Measurements from ENCODE around the gene SPEF1.

Gene SPEF1

GRCh38 chr20:3751305-3751674, 30.0 kb downstream of the SPEF1 start:
- in situ Hi-C loops (cut with MboI; ENCODE audit: low sequenced_read_pairs), result no loop called here

GRCh38 chr20:3749689-3750531, 31.3 kb downstream of the SPEF1 start:
- in situ Hi-C loops (cut with MboI; ENCODE audit: low sequenced_read_pairs), result no loop called here

- in situ Hi-C loops (cut with MboI; ENCODE audit: low sequenced_read_pairs), result no loop called here
These were observed 32.1 kb downstream of the SPEF1 start for GRCh38 chr20:3749087-3749688.

GRCh38 chr20:3748073-3748472, 33.2 kb downstream of the SPEF1 start:
- in situ Hi-C loops (cut with MboI; ENCODE audit: low sequenced_read_pairs), result no loop called here

- in situ Hi-C loops (cut with MboI; ENCODE audit: low sequenced_read_pairs), result no loop called here
These were observed 33.8 kb downstream of the SPEF1 start for GRCh38 chr20:3747471-3747870.

GRCh38 chr20:3745686-3746173, 35.5 kb downstream of the SPEF1 start:
- in situ Hi-C loops (cut with MboI; ENCODE audit: low sequenced_read_pairs), result no loop called here

GRCh38 chr20:3744806-3745685, 36.2 kb downstream of the SPEF1 start:
- in situ Hi-C loops (cut with MboI; ENCODE audit: low sequenced_read_pairs), result no loop called here

- in situ Hi-C loops (cut with MboI; ENCODE audit: low sequenced_read_pairs), result no loop called here
These were observed 37.2 kb downstream of the SPEF1 start for GRCh38 chr20:3744037-3744436.

- in situ Hi-C loops (cut with MboI; ENCODE audit: low sequenced_read_pairs), result no loop called here
These were observed 38.0 kb downstream of the SPEF1 start for GRCh38 chr20:3743251-3743650.

- in situ Hi-C loops (cut with MboI; ENCODE audit: low sequenced_read_pairs), result no loop called here
These were observed 39.3 kb downstream of the SPEF1 start for GRCh38 chr20:3741836-3742458.

- in situ Hi-C loops (cut with MboI; ENCODE audit: low sequenced_read_pairs), result no loop called here
These were observed 40.5 kb downstream of the SPEF1 start for GRCh38 chr20:3740615-3741301.

- in situ Hi-C loops (cut with MboI; ENCODE audit: low sequenced_read_pairs), result no loop called here
These were observed 41.3 kb downstream of the SPEF1 start for GRCh38 chr20:3739926-3740451.

GRCh38 chr20:3739054-3739925, 42.0 kb downstream of the SPEF1 start:
- in situ Hi-C loops (cut with MboI; ENCODE audit: low sequenced_read_pairs), result no loop called here

GRCh38 chr20:3738111-3739053, 42.9 kb downstream of the SPEF1 start:
- in situ Hi-C loops (cut with MboI; ENCODE audit: low sequenced_read_pairs), result no loop called here

- in situ Hi-C loops (cut with MboI; ENCODE audit: low sequenced_read_pairs), result no loop called here
These were observed 45.5 kb downstream of the SPEF1 start for GRCh38 chr20:3735768-3736167.

- in situ Hi-C loops (cut with MboI; ENCODE audit: low sequenced_read_pairs), result no loop called here
These were observed 47.0 kb downstream of the SPEF1 start for GRCh38 chr20:3734111-3734843.
